HL-60/S4 (cell line): ENCODE measurements around the gene TMED10.

Experiments used
- in situ Hi-C: fragments of 300-500 bp; cut with MboI; formaldehyde crosslinking; loops from 2 replicates; pipeline ENCODE4 v1.14.3; 2022; ENCODE audit warnings: low sequenced_read_pairs

TMED10 gene

DNA sequence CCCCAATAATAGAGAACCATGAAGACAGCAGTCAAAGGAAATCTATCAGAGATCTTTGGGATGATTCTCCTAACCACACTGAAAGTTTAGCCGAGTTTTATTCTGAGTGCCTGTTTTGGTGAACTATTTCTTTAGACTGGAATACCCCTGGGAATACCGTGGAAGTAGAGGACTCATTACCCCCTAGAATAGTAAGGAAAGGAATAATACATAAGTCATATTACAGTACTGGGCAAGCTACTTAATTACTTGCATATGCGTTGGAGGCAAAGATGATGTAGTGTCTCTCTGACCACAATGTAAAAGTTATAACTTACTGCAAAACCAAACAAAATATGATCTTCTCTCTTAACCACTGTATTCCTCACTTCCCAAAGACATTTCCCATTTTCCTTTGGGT is 81.5 kb downstream of the TMED10 start:
- in situ Hi-C loops, result loop anchor here (25.0 kb wide), 1 partner anchor 183 kb away; the partner anchor contains the start of gene RPS6KL1

DNA sequence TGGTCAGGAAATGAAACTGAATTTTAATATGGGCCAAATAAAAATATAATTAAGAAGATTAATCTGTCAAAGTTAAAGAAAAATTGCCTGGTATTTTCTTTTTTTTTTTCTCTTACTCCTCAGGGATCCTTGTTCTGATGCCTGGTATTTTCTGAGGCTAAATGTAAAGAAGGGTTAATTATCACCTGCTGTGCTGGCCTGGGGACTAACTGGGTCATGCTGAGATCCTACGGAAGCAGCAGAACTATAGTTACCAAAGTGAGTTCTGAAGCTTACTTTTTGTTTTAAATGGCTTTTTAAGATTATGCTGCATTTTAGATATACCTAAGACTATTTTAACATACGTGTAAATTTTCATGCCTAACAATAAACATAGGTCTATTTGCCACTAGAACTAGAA is 83.7 kb downstream of the TMED10 start:
- in situ Hi-C loops, result loop anchor here (25.0 kb wide), 1 partner anchor 180 kb away; the partner anchor contains the start of gene RPS6KL1

DNA sequence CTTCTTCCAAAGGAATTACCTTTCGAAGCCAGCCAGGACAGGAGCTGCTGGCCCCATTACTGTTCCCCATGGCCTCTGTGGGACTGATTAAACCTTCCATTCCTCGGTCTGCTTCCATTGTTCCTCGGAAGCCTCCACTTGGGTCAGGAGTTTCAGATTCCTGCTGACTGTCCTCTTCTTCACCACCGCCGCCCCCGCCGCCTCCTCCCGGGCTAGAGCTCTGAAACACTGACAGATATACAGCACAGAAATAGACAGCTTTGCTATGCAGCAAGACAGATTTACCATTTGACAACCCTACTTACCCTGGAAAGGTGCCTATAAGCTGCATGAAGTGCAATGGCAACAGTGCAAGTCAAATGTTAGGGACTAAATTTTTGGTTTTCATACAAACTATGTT is 85.2 kb downstream of the TMED10 start:
- in situ Hi-C loops, result loop anchor here (25.0 kb wide), 1 partner anchor 179 kb away; the partner anchor contains the start of gene RPS6KL1

DNA sequence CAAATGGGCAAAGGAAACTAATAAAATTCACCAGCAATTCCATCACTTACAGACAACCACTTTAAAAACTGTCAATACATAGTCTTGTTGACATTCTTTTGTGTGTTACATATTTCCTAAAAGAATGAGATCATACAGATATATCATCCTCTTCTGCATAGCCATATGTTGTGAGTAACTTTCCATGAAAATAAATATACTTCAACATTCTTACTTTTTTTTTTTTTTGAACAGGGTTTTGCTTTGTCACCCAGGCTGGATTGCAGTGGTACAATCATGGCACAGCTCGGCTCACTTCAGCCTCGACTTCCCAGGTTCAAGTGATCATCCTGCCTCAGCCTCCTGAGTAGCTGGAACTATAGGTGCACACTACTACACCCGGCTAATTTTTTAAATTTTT is 86.1 kb downstream of the TMED10 start:
- in situ Hi-C loops, result loop anchor here (25.0 kb wide), 1 partner anchor 178 kb away; the partner anchor contains the start of gene RPS6KL1

DNA sequence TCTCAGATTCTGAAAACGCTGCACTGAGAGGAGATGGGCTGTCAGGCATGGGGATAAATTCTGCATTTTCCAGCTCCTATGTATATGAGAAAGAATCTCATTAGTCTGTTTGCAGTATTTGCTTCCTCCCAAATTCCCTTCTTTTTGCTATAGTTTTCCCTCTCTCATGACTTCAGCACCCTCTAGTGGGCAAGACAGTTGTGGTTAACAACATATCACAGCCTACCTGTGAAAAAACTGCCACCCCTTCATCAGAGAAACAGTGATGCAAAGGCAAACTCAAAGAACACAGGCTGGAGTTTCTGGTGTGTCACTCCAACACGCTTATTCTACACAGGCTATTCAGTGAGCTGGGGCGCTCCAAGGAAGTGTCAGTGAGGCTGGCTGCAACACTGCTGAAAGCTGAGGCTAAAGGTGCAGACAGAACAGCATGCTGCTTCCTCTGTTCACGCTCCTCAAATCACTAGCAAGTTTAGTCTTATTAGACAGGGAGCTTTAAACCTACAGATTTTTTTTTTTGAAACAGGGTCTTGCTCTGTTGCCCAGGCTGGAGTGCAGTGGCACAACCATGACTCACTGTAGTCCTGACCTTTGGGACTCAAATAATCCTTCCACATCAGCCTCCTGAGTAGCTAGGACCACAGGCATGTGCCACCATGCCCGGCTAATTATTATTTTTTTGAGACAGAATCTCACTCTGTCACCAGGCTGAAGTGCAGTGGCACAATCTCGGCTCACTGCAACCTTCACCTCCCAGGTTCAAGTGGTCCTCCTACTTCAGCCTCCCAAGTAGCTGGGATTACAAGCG is 87.6 kb downstream of the TMED10 start:
- in situ Hi-C loops, result loop anchor here (25.0 kb wide), 1 partner anchor 176 kb away; the partner anchor contains the start of gene RPS6KL1

DNA sequence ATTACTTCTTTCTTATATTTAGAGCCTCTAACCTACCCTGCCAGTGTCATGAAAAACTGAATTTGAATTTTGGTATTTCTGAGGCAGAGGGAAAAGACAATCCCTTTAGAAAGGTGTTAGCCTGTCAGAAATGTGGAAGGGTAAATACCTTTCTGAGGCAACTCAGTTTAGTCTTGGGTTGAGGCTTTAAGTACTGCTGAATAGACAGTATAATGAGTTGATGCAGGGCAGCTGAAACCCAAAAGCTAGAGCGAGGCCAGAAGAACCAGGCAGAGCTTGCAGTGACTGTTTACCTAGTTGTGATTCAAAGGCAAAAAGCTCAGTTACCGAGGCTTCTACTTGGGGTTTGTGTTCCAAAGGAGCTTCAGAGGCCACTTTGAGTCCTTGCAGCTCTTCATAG is 88.3 kb downstream of the TMED10 start:
- in situ Hi-C loops, result loop anchor here (25.0 kb wide), 1 partner anchor 176 kb away; the partner anchor contains the start of gene RPS6KL1

DNA sequence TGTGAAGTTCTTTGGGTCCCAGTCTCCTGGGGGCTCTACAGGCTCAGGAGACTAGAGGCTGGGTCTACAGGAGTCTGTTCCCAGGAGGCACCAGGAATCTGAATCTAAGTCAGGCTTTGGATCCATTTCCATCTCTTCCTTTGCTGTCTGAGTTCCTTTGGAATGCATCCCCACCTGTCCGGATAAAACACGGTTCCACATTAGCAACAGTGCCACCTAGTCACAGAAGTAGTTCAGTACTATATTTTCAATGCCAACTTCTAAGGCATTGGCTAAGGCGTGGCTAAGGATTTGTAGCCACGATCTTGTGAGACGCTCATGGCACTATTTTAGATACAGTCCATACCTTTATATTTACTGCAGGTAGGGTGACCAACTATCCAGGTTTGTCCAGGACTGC is 91.9 kb downstream of the TMED10 start:
- in situ Hi-C loops, result loop anchor here (25.0 kb wide), 1 partner anchor 172 kb away; the partner anchor contains the start of gene RPS6KL1

DNA sequence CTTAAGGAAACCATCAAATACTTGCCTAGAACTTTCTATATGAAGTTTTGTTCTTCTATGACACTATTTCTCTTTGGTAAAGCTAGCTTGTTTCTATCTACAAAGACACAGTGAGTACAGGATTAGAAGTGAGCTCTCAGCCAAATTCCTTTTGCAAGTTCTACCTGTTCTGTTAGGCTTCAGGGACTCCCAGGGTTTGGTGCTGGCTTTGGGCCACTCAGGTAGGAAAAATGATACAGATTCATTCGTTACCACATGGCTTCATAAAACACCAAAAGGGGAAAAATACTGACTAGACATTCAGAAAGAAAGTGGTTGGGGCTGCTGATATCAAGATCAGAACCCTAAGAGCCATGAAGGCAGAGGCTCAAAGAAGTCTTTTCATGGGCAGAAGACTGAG is 93.1 kb downstream of the TMED10 start:
- in situ Hi-C loops, result loop anchor here (25.0 kb wide), 1 partner anchor 171 kb away; the partner anchor contains the start of gene RPS6KL1

DNA sequence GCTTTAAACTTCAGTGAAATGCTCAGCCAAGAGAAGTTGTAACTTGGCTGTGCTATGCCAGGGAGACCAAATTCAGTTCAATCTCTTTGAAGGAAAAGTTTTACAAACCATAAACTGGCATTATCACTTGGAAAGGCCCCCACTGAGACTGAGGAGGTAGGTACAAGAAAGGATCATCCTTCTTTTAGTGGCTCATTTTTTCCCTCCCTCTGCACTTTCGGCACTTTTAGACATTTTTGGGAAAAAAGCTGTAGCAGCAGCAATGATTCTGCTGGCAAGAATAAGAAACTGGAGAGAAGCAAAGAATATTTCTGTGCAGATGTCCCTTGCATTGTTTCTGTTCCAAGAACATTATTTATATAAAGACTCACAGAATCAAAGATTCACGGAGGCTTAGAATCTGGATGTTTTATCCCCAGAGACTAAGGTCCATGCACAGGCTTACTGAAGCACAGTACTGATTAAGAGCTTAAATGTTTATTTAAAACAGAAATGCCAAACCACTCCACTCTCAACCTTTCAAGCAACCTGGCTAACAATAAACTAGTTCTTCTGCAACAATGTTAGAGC is 94.7 kb downstream of the TMED10 start:
- in situ Hi-C loops, result loop anchor here (25.0 kb wide), 1 partner anchor 169 kb away; the partner anchor contains the start of gene RPS6KL1
